Measurements from ENCODE around the gene OSBPL9.

GRCh38 chr1:51612447-51612961 lies 4.4 kb upstream of the OSBPL9 start:
- TF ChIP-seq CTCF (IDR thresholded peaks at IDR 0.05) (no peak), EZH2 (IDR thresholded peaks at IDR 0.05; ENCODE audit: borderline replicate concordance, insufficient read depth, low read depth, low read length, poor library complexity, severe bottlenecking) (no peak)

Measured in B cell (primary cell).